ENCODE data around the gene FBXW7. TPM values are rescaled to one million over a fixed set of nuclear protein-coding genes. Genes with fewer than 3 reads are reported as not detected.

FBXW7 gene
- total RNA-seq, 4 donors from 2014 or later = 76.4 to 199 (median 103) TPM

- H3K4me3 ChIP-seq (ENCODE audit: low read depth, poor library complexity, severe bottlenecking) = no peak overlapping the region
- TF ChIP-seq CTCF (IDR thresholded peaks at IDR 0.05) (no peak), POLR2A (IDR thresholded peaks at IDR 0.05) (no peak)
- DNase-seq (ENCODE audit: low spot score in 2 of 2) = no peak
- intact Hi-C loops (cut with DNase I; ENCODE audit: low total_unique reads) = loop anchor here (10.0 kb wide), 1 partner anchor 1014 kb away; no protein-coding TSS in a partner anchor
- 88 to 91% methylated on average over 10 to 11 of the region's 13 CpGs for WGBS, 2 donors
Observed at GRCh38 chr4:152540941-152541340, 5.0 kb upstream of the FBXW7 start.

DNA sequence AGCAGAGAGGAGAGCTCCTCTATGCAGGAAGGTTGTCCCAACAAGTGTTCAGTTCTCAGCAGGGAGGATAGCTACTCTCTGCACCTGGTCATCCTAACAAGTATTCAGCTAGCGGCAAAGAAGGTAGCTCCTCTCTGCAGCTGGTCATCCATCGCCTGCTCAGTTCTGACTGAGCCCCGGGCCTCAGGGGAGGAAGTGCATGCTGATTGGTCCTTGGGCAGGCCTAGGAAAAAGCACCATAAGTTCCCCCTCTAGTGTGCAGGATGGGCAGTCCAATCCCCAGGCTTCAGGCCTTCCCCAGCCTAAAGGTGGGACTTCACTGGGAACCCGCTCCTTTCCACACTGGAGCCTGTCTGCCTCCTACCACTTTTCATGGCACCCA lies 4.4 kb upstream of the FBXW7 start:
- intact Hi-C loops (cut with DNase I; ENCODE audit: low total_unique reads) = loop anchor here (10.0 kb wide), 1 partner anchor 1015 kb away; no protein-coding TSS in a partner anchor
- no peak overlapping the region for H3K4me3 ChIP-seq (ENCODE audit: low read depth, poor library complexity, severe bottlenecking)
- WGBS, 2 donors = 88 to 89% methylated on average over 4 of the region's 4 CpGs
- DNase-seq (ENCODE audit: low spot score in 2 of 2) = no peak
- TF ChIP-seq POLR2A (IDR thresholded peaks at IDR 0.05) (no peak), CTCF (IDR thresholded peaks at IDR 0.05) (no peak)

GRCh38 chr4:152539556-152540292 lies 3.8 kb upstream of the FBXW7 start:
- no peak overlapping the region for H3K4me3 ChIP-seq (ENCODE audit: low read depth, poor library complexity, severe bottlenecking)
- TF ChIP-seq POLR2A (IDR thresholded peaks at IDR 0.05) (no peak), CTCF (IDR thresholded peaks at IDR 0.05) (no peak)
- 89 to 92% methylated on average over 15 of the region's 16 CpGs for WGBS, 2 donors
- intact Hi-C loops (cut with DNase I; ENCODE audit: low total_unique reads) = loop anchor here (10.0 kb wide), 1 partner anchor 1015 kb away; no protein-coding TSS in a partner anchor
- no peak for DNase-seq (ENCODE audit: low spot score in 2 of 2)

DNA sequence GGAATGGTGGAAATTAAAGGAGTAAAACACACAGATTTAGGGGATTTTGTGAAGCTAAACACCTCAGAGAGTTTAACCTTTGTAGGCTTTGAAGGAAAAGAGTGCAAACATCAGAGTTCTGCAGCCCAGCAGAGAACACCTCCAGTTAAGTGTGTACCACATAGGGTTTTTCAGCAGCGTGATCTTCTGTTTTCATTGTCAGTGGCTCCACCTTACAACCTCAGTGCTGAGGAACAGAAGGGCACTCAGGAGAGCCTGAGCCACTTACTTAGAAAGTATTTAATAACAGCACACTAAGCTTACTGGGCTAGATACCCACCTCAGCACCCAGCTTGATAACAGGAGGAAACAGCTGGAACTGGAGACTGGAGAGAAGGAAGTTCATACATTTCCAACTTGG lies 2.0 kb upstream of the FBXW7 start:
- WGBS, 2 donors = 70 to 76% methylated on average over 1 of the region's 1 CpG
- DNase-seq (ENCODE audit: low spot score in 2 of 2) = no peak
- no peak overlapping the region for H3K4me3 ChIP-seq (ENCODE audit: low read depth, poor library complexity, severe bottlenecking)
- TF ChIP-seq POLR2A (IDR thresholded peaks at IDR 0.05) (no peak), CTCF (IDR thresholded peaks at IDR 0.05) (no peak)
- intact Hi-C loops (cut with DNase I; ENCODE audit: low total_unique reads) = no loop called here

DNA sequence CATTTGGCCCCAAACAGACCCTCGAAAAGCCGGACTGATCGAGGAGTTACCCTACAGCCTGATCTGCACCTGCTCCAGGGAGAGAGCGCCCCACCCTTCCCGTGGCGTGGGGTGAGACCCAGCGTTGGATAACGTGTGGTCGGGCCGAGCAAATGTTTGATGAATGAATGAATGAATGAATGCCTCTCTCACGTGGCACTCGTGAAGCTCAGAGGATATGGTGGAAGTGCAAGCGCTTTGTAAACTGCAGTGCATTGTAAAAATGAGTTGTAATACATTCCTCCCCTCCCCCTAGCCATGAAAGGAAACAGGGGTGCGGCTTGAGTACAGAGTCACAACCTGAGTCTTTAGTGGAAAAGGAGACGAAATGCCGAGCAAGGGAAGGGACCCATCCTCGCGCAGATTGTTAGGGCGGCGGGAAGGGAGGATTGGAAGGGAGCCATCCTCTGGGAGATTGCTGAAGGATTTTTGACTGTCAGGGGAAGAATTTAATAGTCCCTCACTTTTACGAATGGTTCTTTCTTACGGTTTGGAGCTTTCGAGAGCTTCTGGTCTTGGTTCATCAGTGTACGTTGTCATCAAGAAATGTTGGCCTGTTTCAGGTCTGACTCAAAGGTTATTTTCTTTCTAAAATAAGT lies 772 bp upstream of the FBXW7 start:
- peak overlapping the region; percentile 99 for H3K4me3 ChIP-seq (ENCODE audit: low read depth, poor library complexity, severe bottlenecking)
- DNase-seq (ENCODE audit: low spot score in 2 of 2) = no peak
- TF ChIP-seq CTCF (IDR thresholded peaks at IDR 0.05) = no peak
- no peak for TF ChIP-seq POLR2A (IDR thresholded peaks at IDR 0.05)
- 0 to 2% methylated on average over 21 to 24 of the region's 24 CpGs for WGBS, 2 donors
- intact Hi-C loops (cut with DNase I; ENCODE audit: low total_unique reads) = no loop called here

Measured in lower leg skin (tissue), 4 donors.